RWPE2 (cell line): Measurements from ENCODE around the gene SLC30A2.

Experiments used
- ATAC-seq: fragments of 200-7000 bp; cut with Tn5 transposase; 3 replicates; pipeline ENCODE4 v1.9.1; 2021; ENCODE audit warnings: low read depth
- DNase-seq: peaks from one replicate; pipeline ENCODE4 v3.0.0-alpha.2; 2020; ENCODE audit warnings: low spot score
- H3K27ac ChIP-seq: fragments of 450-650 bp; 2 replicates; pipeline ENCODE4 v1.5.1; 2017; ENCODE audit warnings: mild to moderate bottlenecking; ENCODE audit not compliant: poor library complexity, severe bottlenecking
- H3K27me3 ChIP-seq: fragments of 250-450 bp; sonication (Bioruptor Pico); 2 replicates; pipeline ENCODE4 v1.5.1; 2021; ENCODE audit warnings: mild to moderate bottlenecking, moderate library complexity; ENCODE audit not compliant: insufficient read depth, poor library complexity, severe bottlenecking
- H3K36me3 ChIP-seq: fragments of 250-450 bp; sonication (Bioruptor Pico); 2 replicates; pipeline ENCODE4 v1.5.1; 2020; ENCODE audit warnings: low read depth, mild to moderate bottlenecking, moderate library complexity
- H3K4me1 ChIP-seq: fragments of 250-450 bp; sonication (Bioruptor Pico); 2 replicates; pipeline ENCODE4 v1.5.1; 2021; ENCODE audit warnings: mild to moderate bottlenecking, moderate library complexity; ENCODE audit not compliant: insufficient read depth, poor library complexity, severe bottlenecking
- H3K4me3 ChIP-seq: fragments of 250-450 bp; sonication (Bioruptor Pico); 2 replicates; pipeline ENCODE4 v1.5.1; 2021; ENCODE audit warnings: mild to moderate bottlenecking, moderate library complexity; ENCODE audit not compliant: severe bottlenecking
- H3K9me3 ChIP-seq: fragments of 250-450 bp; sonication (Bioruptor Pico); 2 replicates; pipeline ENCODE4 v1.5.1; 2021; ENCODE audit warnings: mild to moderate bottlenecking, moderate library complexity; ENCODE audit not compliant: severe bottlenecking
- CTCF ChIP-seq: fragments of 450-650 bp; IDR thresholded peaks from one replicate; pipeline ENCODE4 v1.5.1; 2017; ENCODE audit warnings: mild to moderate bottlenecking, moderate library complexity; ENCODE audit not compliant: poor library complexity, severe bottlenecking

SLC30A2 gene

GRCh38 chr1:26078286-26079177 is 32.6 kb upstream of the SLC30A2 start:
- DNase-seq, result no peak
- no peak for TF ChIP-seq CTCF
- H3K9me3 ChIP-seq, result no peaks in the 10 kb centered on the region
- no peaks in the 10 kb centered on the region for H3K36me3 ChIP-seq
- no peak overlapping the region for H3K4me3 ChIP-seq
- no peaks in the 10 kb centered on the region for H3K4me1 ChIP-seq
- no peak for ATAC-seq
- no peaks in the 10 kb centered on the region for H3K27me3 ChIP-seq
- no peak overlapping the region for H3K27ac ChIP-seq

GRCh38 chr1:26077524-26077923 is 31.6 kb upstream of the SLC30A2 start:
- H3K36me3 ChIP-seq, result no peaks in the 10 kb centered on the region
- H3K27ac ChIP-seq, result no peak overlapping the region
- H3K4me3 ChIP-seq, result no peak overlapping the region
- no peaks in the 10 kb centered on the region for H3K4me1 ChIP-seq
- DNase-seq (no peak), ATAC-seq (no peak)
- H3K27me3 ChIP-seq, result no peaks in the 10 kb centered on the region
- no peak for TF ChIP-seq CTCF
- no peaks in the 10 kb centered on the region for H3K9me3 ChIP-seq

GRCh38 chr1:26075421-26076144 is 29.7 kb upstream of the SLC30A2 start:
- ATAC-seq (no peak), DNase-seq (no peak)
- H3K4me3 ChIP-seq, result no peak overlapping the region
- TF ChIP-seq CTCF, result no peak
- H3K27me3 ChIP-seq, result no peaks in the 10 kb centered on the region
- H3K27ac ChIP-seq, result no peak overlapping the region
- no peaks in the 10 kb centered on the region for H3K36me3 ChIP-seq
- H3K9me3 ChIP-seq, result no peaks in the 10 kb centered on the region
- no peaks in the 10 kb centered on the region for H3K4me1 ChIP-seq

- TF ChIP-seq CTCF, result no peak
- Histone ChIP-seq H3K27me3 (no peaks in the 10 kb centered on the region), H3K27ac (no peak overlapping the region), H3K4me1 (no peaks in the 10 kb centered on the region), H3K9me3 (no peaks in the 10 kb centered on the region), H3K36me3 (no peaks in the 10 kb centered on the region), H3K4me3 (no peak overlapping the region)
- DNase-seq (no peak), ATAC-seq (no peak)
These were observed 26.4 kb upstream of the SLC30A2 start for GRCh38 chr1:26072305-26072704.
